Measurements from ENCODE around the gene MOXD1.

MOXD1 gene

GRCh38 chr6:132399376-132400074 lies 1.8 kb downstream of the MOXD1 start:
- DNase-seq = no peak

- DNase-seq = no peak
These were observed 6.2 kb downstream of the MOXD1 start for GRCh38 chr6:132395015-132395597.

GRCh38 chr6:132392792-132393191 lies 8.5 kb downstream of the MOXD1 start:
- DNase-seq = no peak

- no peak for DNase-seq
These were observed 9.0 kb downstream of the MOXD1 start for GRCh38 chr6:132392270-132392646.

- no peak for DNase-seq
These were observed 9.6 kb downstream of the MOXD1 start for GRCh38 chr6:132391391-132392269.

- no peak for DNase-seq
These were observed 10.8 kb downstream of the MOXD1 start for GRCh38 chr6:132390451-132390850.

GRCh38 chr6:132390017-132390416 lies 11.3 kb downstream of the MOXD1 start:
- no peak for DNase-seq

GRCh38 chr6:132388291-132388690 lies 13.0 kb downstream of the MOXD1 start:
- DNase-seq = no peak

GRCh38 chr6:132382630-132383175 lies 18.6 kb downstream of the MOXD1 start:
- DNase-seq = no peak

- DNase-seq = no peak
These were observed 19.9 kb downstream of the MOXD1 start for GRCh38 chr6:132381381-132381780.

- no peak for DNase-seq
These were observed 20.8 kb downstream of the MOXD1 start for GRCh38 chr6:132380358-132381029.

- DNase-seq = no peak
These were observed 31.7 kb downstream of the MOXD1 start for GRCh38 chr6:132369526-132369925.

GRCh38 chr6:132368916-132369481 lies 32.3 kb downstream of the MOXD1 start:
- DNase-seq = no peak

GRCh38 chr6:132365281-132365907 lies 35.9 kb downstream of the MOXD1 start:
- DNase-seq = no peak

- no peak for DNase-seq
These were observed 36.8 kb downstream of the MOXD1 start for GRCh38 chr6:132364306-132365074.

- DNase-seq = no peak
These were observed 38.7 kb downstream of the MOXD1 start for GRCh38 chr6:132362442-132363185.

GRCh38 chr6:132361101-132361500 lies 40.2 kb downstream of the MOXD1 start:
- DNase-seq = no peak

GRCh38 chr6:132359886-132360285 lies 41.4 kb downstream of the MOXD1 start:
- no peak for DNase-seq

- no peak for DNase-seq
These were observed 44.2 kb downstream of the MOXD1 start for GRCh38 chr6:132357120-132357519.

- peak; percentile 39 for DNase-seq
These were observed 46.6 kb downstream of the MOXD1 start for GRCh38 chr6:132354517-132355167.
